HL-60 (cell line): ENCODE measurements around the gene TMIGD2.

Source experiments
- DNase-seq, 2 experiments: peaks; one replicate each; pipeline ENCODE4 v3.0.0-alpha.2; 2010 to 2020; ENCODE audit warnings: low read depth in 1 of 2, low spot score in 1 of 2
- H3K27ac ChIP-seq: fragments of 250-450 bp; sonication (Bioruptor Pico); replicated peaks from 2 replicates; pipeline ENCODE4 v1.5.1; 2020; ENCODE audit warnings: mild to moderate bottlenecking, moderate library complexity
- H3K27me3 ChIP-seq: fragments of 250-450 bp; sonication (Bioruptor Pico); 2 replicates; pipeline ENCODE4 v1.5.1; 2021; ENCODE audit warnings: mild to moderate bottlenecking, moderate library complexity; ENCODE audit not compliant: insufficient read depth, poor library complexity, severe bottlenecking
- H3K4me3 ChIP-seq: replicated peaks from 2 replicates; pipeline ENCODE4 v1.5.1; 2011; ENCODE audit warnings: mild to moderate bottlenecking, control low read depth, low read length; ENCODE audit not compliant: insufficient read depth
- CTCF ChIP-seq: IDR thresholded peaks from one replicate; pipeline ENCODE4 v1.5.1; 2011; ENCODE audit warnings: low read length, control low read depth, inconsistent platforms; ENCODE audit not compliant: insufficient read depth
- GABPA ChIP-seq: IDR thresholded peaks from 2 replicates; pipeline ENCODE4 v1.6.1; 2012; ENCODE audit warnings: low read depth
- POLR2AphosphoS5 ChIP-seq: IDR thresholded peaks from 2 replicates; pipeline ENCODE4 v1.6.1; 2012; ENCODE audit warnings: low read depth
- REST ChIP-seq: IDR thresholded peaks from 2 replicates; pipeline ENCODE4 v1.6.1; 2012; ENCODE audit warnings: low read depth; ENCODE audit not compliant: insufficient replicate concordance
- SPI1 ChIP-seq: IDR thresholded peaks from 2 replicates; pipeline ENCODE4 v1.6.1; 2012; ENCODE audit warnings: low read depth, mild to moderate bottlenecking, borderline replicate concordance

The TMIGD2 gene

GRCh38 chr19:4326837-4327251 lies 24.7 kb upstream of the TMIGD2 start:
- H3K4me3 ChIP-seq, result no peak overlapping the region

GRCh38 chr19:4326215-4326836 lies 24.1 kb upstream of the TMIGD2 start:
- Histone ChIP-seq H3K27ac (no peak overlapping the region), H3K27me3 (peaks cover 24% of the 10 kb centered on the region), H3K4me3 (no peak overlapping the region)
- TF ChIP-seq GABPA (no peak), CTCF (no peak), POLR2AphosphoS5 (no peak), SPI1 (no peak), REST (no peak)
- no peak for DNase-seq

More at GRCh38 chr19:4326837-4327251, 24.7 kb upstream of the TMIGD2 start:
- TF ChIP-seq GABPA, result no peak
- no peak for TF ChIP-seq SPI1
- no peak for TF ChIP-seq CTCF
- no peak for TF ChIP-seq REST
- TF ChIP-seq POLR2AphosphoS5, result no peak
- no peak overlapping the region for H3K27ac ChIP-seq
- H3K27me3 ChIP-seq, result peaks cover 24% of the 10 kb centered on the region
- no peak for DNase-seq

- TF ChIP-seq GABPA (no peak), SPI1 (no peak), CTCF (no peak), POLR2AphosphoS5 (no peak), REST (no peak)
- no peak overlapping the region for H3K4me3 ChIP-seq
- DNase-seq, result no peak
- H3K27ac ChIP-seq, result no peak overlapping the region
- H3K27me3 ChIP-seq, result peaks cover 23% of the 10 kb centered on the region
Measured at GRCh38 chr19:4324228-4324627, 22.0 kb upstream of the TMIGD2 start.
